Neural progenitor cell (in vitro differentiated cells): ENCODE results near the gene RAB8B.

ENCODE experiments used
- CTCF ChIP-seq: fragments of 200-600 bp; sonication (generic); IDR thresholded peaks from 2 replicates; pipeline ENCODE4 v1.5.1; 2017; ENCODE audit warnings: antibody characterized with exemption, mild to moderate bottlenecking
- EZH2 ChIP-seq: fragments of 200-600 bp; sonication (generic); IDR thresholded peaks from 2 replicates; pipeline ENCODE4 v1.6.1; 2017; ENCODE audit warnings: antibody characterized with exemption, mild to moderate bottlenecking, moderate library complexity

- TF ChIP-seq EZH2 (no peak), CTCF (no peak)
Observed at GRCh38 chr15:63306492-63307073, 117.2 kb downstream of the RAB8B start.
